Immature natural killer cell (primary cell): ENCODE measurements around the gene S100Z. TPM values are rescaled to one million over a fixed set of nuclear protein-coding genes. Genes with fewer than 3 reads are reported as not detected.
"Not testable (repeated sequence)": the region's sequence is repeated elsewhere in the genome, so short reads cannot be mapped to it uniquely, and the experiment has no call there.

ENCODE experiments used
- DNase-seq, 3 donors: peaks; one replicate each; pipeline ENCODE4 v3.0.0; 2022; ENCODE audit warnings: mixed read lengths in 1 of 3
- H3K27ac Mint-ChIP-seq, 6 donors: one replicate each; pipeline ENCODE4 v1.8.0; 2020; ENCODE audit warnings: mixed read lengths in 6 of 6, mild to moderate bottlenecking in 5 of 6, inconsistent platforms in 4 of 6, moderate library complexity in 3 of 6
- H3K27me3 Mint-ChIP-seq, 3 donors: one replicate each; pipeline ENCODE4 v1.8.0; 2020 to 2021; ENCODE audit warnings: low read depth in 3 of 3, mild to moderate bottlenecking in 3 of 3, mixed read lengths in 3 of 3, moderate library complexity in 3 of 3, inconsistent platforms in 1 of 3
- H3K36me3 Mint-ChIP-seq, 3 donors: one replicate each; pipeline ENCODE4 v1.8.0; 2020; ENCODE audit warnings: mixed read lengths in 3 of 3, inconsistent platforms in 2 of 3, mild to moderate bottlenecking in 2 of 3
- H3K4me1 Mint-ChIP-seq, 2 donors: one replicate each; pipeline ENCODE4 v1.8.0; 2020; ENCODE audit warnings: inconsistent platforms in 2 of 2, mild to moderate bottlenecking in 2 of 2, mixed read lengths in 2 of 2, moderate library complexity in 1 of 2
- H3K4me3 Mint-ChIP-seq, 5 donors: one replicate each; pipeline ENCODE4 v1.8.0; 2020; ENCODE audit warnings: mild to moderate bottlenecking in 5 of 5, mixed read lengths in 5 of 5, inconsistent platforms in 3 of 5, moderate library complexity in 3 of 5
- H3K9me3 Mint-ChIP-seq, 6 donors: one replicate each; pipeline ENCODE4 v1.8.0; 2020; ENCODE audit warnings: mild to moderate bottlenecking in 6 of 6, mixed read lengths in 6 of 6, inconsistent platforms in 4 of 6, moderate library complexity in 3 of 6
- polyA plus RNA-seq, 3 donors: library from polyadenylated mRNA; unstranded; fragments of 300-500 nt; fragmentation: Illumina TruSeq; gene quantifications; one replicate each; pipeline ENCODE4 v1.2.3, GENCODE V29; 2021

S100Z gene
- 1 to 10 TPM in 1 of 3 donors, under 1 TPM in 1, not detected in 1; 0.73 to 2.5 TPM for polyA plus RNA-seq

DNA sequence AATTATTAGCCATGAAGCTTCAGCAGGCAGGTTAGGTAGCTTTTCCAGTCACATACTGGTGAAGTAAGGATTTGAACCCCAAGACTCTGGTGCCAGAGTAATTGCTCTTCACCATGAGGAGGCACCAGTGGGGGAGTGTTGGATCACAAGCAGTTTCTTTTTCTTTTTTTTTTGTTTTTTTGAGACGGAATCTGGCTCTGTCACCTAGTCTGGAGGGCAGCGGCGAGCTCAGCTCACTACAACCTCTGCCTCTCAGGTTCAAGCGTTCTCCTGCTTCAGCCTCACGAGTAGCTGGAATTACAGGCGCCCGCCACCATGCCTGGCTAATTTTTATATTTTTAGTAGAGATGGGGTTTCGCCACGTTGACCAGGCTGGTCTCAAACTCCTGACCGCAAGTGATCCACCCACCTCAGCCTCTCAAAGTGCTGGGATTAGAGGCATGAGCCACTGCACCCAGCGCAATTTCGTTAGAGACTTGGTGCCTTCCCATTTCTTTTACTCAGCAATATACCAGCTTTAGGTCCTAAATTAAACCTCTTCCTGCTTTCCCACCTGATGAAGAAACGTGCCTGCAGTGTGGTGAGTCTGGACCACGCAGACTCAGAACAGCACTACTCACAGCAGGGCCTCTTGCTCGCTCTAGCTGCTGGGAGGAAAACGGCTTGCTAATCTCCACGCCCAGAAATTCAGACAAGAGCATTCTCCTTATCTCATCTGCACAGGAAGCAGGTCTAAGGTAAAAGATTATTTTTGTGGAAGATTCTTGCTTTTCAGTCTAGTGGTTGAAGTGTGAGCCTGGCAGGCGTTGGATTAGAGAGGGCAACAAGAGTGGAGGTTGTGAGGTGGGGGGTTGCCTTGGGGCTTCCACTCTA, at the start of gene S100Z:
S100Z (plus strand) TSS at position 596 of the 873 bp plus-strand sequence. CDS start 25,346 bp downstream, outside the sequence.
- Mint-ChIP-seq H3K27me3 (peaks cover 0 to 2% (median 2%) of the 10 kb centered on the region in 3 donors), H3K9me3 (peaks cover 0 to 2% (median 0%) of the 10 kb centered on the region in 6 donors), H3K4me1 (peaks cover 26 to 31% of the 10 kb centered on the region in 2 donors), H3K4me3 (peak within 1 kb of the TSS; percentile 21 to 76 (median 58)), H3K36me3 (no peaks in the 10 kb centered on the region), H3K27ac (peak within 1 kb of the TSS in 3 of 6 donors; percentile 12 to 83 (median 51))
- peak in 1 of 3 donors; percentile 10 for DNase-seq

GRCh38 chr5:76800579-76800978, 49.2 kb upstream of the S100Z start:
- Mint-ChIP-seq H3K27me3 (peaks cover 2 to 5% (median 2%) of the 10 kb centered on the region in 3 donors), H3K9me3 (no peaks in the 10 kb centered on the region), H3K36me3 (peaks cover 0 to 4% (median 0%) of the 10 kb centered on the region in 3 donors), H3K4me3 (no peak overlapping the region), H3K4me1 (no peaks in the 10 kb centered on the region), H3K27ac (no peak overlapping the region)
- no peak for DNase-seq

- Mint-ChIP-seq H3K27ac (no peak overlapping the region), H3K27me3 (peaks cover 2 to 5% (median 2%) of the 10 kb centered on the region in 3 donors), H3K4me1 (no peaks in the 10 kb centered on the region), H3K36me3 (peaks cover 0 to 4% (median 0%) of the 10 kb centered on the region in 3 donors), H3K4me3 (no peak overlapping the region), H3K9me3 (no peaks in the 10 kb centered on the region)
- no peak for DNase-seq
Measured at GRCh38 chr5:76801159-76801802, 48.5 kb upstream of the S100Z start.

DNA sequence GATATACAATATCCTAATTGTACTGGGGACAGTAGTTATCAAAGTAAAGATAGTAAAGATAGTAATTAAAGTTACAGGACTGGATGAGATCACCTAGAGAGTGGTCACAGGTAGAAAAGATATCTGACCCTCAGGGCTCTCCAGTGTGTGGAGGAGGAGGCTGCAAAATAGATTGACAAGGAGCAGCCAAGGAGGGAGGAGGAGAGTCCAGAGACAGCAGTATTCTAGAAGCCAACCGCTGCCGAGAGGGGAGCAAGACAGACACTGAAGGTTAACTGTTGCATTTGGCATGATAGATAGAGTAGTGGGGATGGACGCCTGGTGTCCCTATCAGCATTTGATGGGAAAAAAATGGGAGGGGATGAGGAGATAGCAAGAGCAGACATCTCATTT, 48.0 kb upstream of the S100Z start:
- H3K9me3 Mint-ChIP-seq: no peaks in the 10 kb centered on the region
- H3K27me3 Mint-ChIP-seq: peaks cover 2 to 5% (median 2%) of the 10 kb centered on the region in 3 donors
- no peak overlapping the region for H3K4me3 Mint-ChIP-seq
- DNase-seq: no peak
- H3K4me1 Mint-ChIP-seq: no peaks in the 10 kb centered on the region
- H3K36me3 Mint-ChIP-seq: peaks cover 0 to 4% (median 0%) of the 10 kb centered on the region in 3 donors
- H3K27ac Mint-ChIP-seq: no peak overlapping the region

DNA sequence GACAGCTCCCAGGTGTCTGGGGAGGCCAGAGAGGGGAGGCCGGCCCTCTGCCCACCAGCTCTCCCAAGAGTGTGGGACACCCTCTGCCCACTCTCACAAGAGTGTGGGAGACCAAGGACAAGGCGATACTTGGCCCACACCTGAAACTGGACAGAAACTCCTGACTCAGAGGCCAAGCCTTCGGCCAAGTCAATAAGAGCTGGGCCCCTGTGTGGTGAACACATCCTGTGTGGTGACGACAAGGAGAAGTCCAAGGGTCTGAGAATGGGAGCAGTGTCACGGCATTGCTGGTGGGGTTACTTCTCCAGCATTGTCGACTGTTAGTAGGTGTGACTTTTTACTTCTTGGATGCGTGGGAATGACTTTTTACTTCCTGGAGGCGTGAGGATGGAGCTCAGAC, 45.5 kb upstream of the S100Z start:
- peaks cover 0 to 5% (median 2%) of the 10 kb centered on the region in 3 donors for H3K27me3 Mint-ChIP-seq
- H3K36me3 Mint-ChIP-seq: peaks cover 0 to 4% (median 0%) of the 10 kb centered on the region in 3 donors
- no peak overlapping the region for H3K27ac Mint-ChIP-seq
- DNase-seq: no peak
- no peak overlapping the region for H3K4me3 Mint-ChIP-seq
- H3K4me1 Mint-ChIP-seq: no peaks in the 10 kb centered on the region
- no peaks in the 10 kb centered on the region for H3K9me3 Mint-ChIP-seq

GRCh38 chr5:76805821-76806505, 43.9 kb upstream of the S100Z start:
- H3K9me3 Mint-ChIP-seq: no peaks in the 10 kb centered on the region
- no peak for DNase-seq
- peaks cover 0 to 4% (median 0%) of the 10 kb centered on the region in 3 donors for H3K36me3 Mint-ChIP-seq
- H3K4me3 Mint-ChIP-seq: no peak overlapping the region
- H3K4me1 Mint-ChIP-seq: no peaks in the 10 kb centered on the region
- no peak overlapping the region for H3K27ac Mint-ChIP-seq
- H3K27me3 Mint-ChIP-seq: peaks cover 0 to 3% (median 2%) of the 10 kb centered on the region in 3 donors

DNA sequence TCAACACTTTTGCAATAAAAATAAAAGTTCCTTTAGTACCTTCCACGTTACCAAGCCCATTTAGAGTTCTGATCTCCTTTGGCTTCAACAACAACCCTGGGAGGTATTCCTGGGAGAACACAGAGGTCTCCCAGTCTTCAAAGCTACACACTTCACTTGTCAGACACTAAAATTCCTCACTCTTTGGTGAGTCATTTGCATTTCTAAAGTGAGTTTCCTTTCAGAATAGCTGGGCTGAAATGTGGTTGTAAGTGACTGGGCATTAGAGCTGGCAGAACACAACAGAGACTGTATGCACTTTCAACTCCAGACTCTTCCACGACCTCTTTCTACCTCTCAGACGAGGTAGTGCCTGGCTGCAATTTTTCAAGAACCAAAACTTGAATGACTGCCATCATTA, 42.5 kb upstream of the S100Z start:
- H3K27me3 Mint-ChIP-seq: peaks cover 0 to 3% (median 0%) of the 10 kb centered on the region in 3 donors
- DNase-seq: no peak
- H3K27ac Mint-ChIP-seq: no peak overlapping the region
- H3K9me3 Mint-ChIP-seq: no peaks in the 10 kb centered on the region
- no peak overlapping the region for H3K4me3 Mint-ChIP-seq
- peaks cover 0 to under 1% (median 0%) of the 10 kb centered on the region in 3 donors for H3K36me3 Mint-ChIP-seq
- no peaks in the 10 kb centered on the region for H3K4me1 Mint-ChIP-seq

- H3K4me1 Mint-ChIP-seq: no peaks in the 10 kb centered on the region
- H3K27ac Mint-ChIP-seq: no peak overlapping the region
- H3K36me3 Mint-ChIP-seq: no peaks in the 10 kb centered on the region
- no peaks in the 10 kb centered on the region for H3K9me3 Mint-ChIP-seq
- H3K27me3 Mint-ChIP-seq: peaks cover 0 to 1% (median 0%) of the 10 kb centered on the region in 3 donors
- H3K4me3 Mint-ChIP-seq: no peak overlapping the region
- no peak for DNase-seq
Measured at GRCh38 chr5:76808141-76808691, 41.6 kb upstream of the S100Z start.

GRCh38 chr5:76809141-76809540, 40.7 kb upstream of the S100Z start:
- no peaks in the 10 kb centered on the region for H3K9me3 Mint-ChIP-seq
- no peak overlapping the region for H3K27ac Mint-ChIP-seq
- peaks cover 0 to 1% (median 0%) of the 10 kb centered on the region in 3 donors for H3K27me3 Mint-ChIP-seq
- H3K36me3 Mint-ChIP-seq: no peaks in the 10 kb centered on the region
- H3K4me1 Mint-ChIP-seq: no peaks in the 10 kb centered on the region
- H3K4me3 Mint-ChIP-seq: no peak overlapping the region
- DNase-seq: no peak

- H3K9me3 Mint-ChIP-seq: no peaks in the 10 kb centered on the region
- DNase-seq: no peak
- H3K4me1 Mint-ChIP-seq: no peaks in the 10 kb centered on the region
- no peak overlapping the region for H3K27ac Mint-ChIP-seq
- no peak overlapping the region for H3K4me3 Mint-ChIP-seq
- peaks cover 0 to 1% (median 0%) of the 10 kb centered on the region in 3 donors for H3K27me3 Mint-ChIP-seq
- H3K36me3 Mint-ChIP-seq: no peaks in the 10 kb centered on the region
Measured at GRCh38 chr5:76810236-76810635, 39.6 kb upstream of the S100Z start.

DNA sequence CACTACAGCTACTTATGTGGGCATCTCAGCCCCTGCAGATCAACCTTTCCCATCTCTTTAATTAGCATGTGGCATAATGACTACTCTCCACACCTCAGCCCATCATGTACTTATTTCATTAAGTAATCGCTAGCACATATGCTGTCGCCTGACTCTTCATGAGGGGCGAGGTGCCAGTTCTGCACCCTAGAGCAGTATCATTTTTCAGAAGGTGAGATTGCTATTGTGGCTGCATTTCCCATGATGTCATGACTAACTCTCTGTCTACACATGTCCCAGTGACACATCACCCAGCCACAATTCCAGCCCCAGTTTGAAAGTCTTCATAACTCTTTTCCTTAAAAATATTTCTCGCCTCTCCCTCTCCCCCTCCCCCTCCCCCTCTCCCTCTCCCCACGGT, 38.6 kb upstream of the S100Z start:
- Mint-ChIP-seq H3K27me3 (peaks cover 0 to 1% (median 0%) of the 10 kb centered on the region in 3 donors), H3K27ac (no peak overlapping the region), H3K4me1 (no peaks in the 10 kb centered on the region), H3K36me3 (no peaks in the 10 kb centered on the region), H3K9me3 (no peaks in the 10 kb centered on the region), H3K4me3 (no peak overlapping the region)
- no peak for DNase-seq

- DNase-seq, H3K27ac Mint-ChIP-seq, H3K4me3 Mint-ChIP-seq, H3K9me3 Mint-ChIP-seq, H3K4me1 Mint-ChIP-seq, H3K36me3 Mint-ChIP-seq, H3K27me3 Mint-ChIP-seq: not testable (repeated sequence)
Measured at GRCh38 chr5:76812209-76812608, 37.6 kb upstream of the S100Z start.

- no peak overlapping the region for H3K4me3 Mint-ChIP-seq
- H3K27ac Mint-ChIP-seq: no peak overlapping the region
Measured at GRCh38 chr5:76813982-76814562, 35.7 kb upstream of the S100Z start.

More at GRCh38 chr5:76813982-76814562, 35.7 kb upstream of the S100Z start:
- no peak for DNase-seq
- Mint-ChIP-seq H3K9me3 (no peaks in the 10 kb centered on the region), H3K27me3 (peaks cover 10 to 13% (median 11%) of the 10 kb centered on the region in 3 donors), H3K36me3 (no peaks in the 10 kb centered on the region), H3K4me1 (peaks cover 7% of the 10 kb centered on the region in 2 donors)
